Endothelial cell (in vitro differentiated cells): ENCODE data around the gene PIK3AP1. TPM values are rescaled to one million over a fixed set of nuclear protein-coding genes. Genes with fewer than 3 reads are reported as not detected.

ENCODE experiments used
- DNase-seq: peaks from one replicate; pipeline ENCODE4 v3.0.0; 2021; ENCODE audit warnings: low spot score
- H3K27ac Mint-ChIP-seq: one replicate; pipeline ENCODE4 v1.8.0; 2021; ENCODE audit warnings: mixed read lengths, inconsistent platforms; ENCODE audit not compliant: unreplicated experiment
- H3K27me3 Mint-ChIP-seq: one replicate; pipeline ENCODE4 v1.8.0; 2021; ENCODE audit warnings: mild to moderate bottlenecking, moderate library complexity, mixed read lengths, inconsistent platforms; ENCODE audit not compliant: unreplicated experiment
- H3K36me3 Mint-ChIP-seq: one replicate; pipeline ENCODE4 v1.8.0; 2021; ENCODE audit warnings: mild to moderate bottlenecking, low read depth, mixed read lengths, inconsistent platforms; ENCODE audit not compliant: unreplicated experiment
- H3K4me1 Mint-ChIP-seq: one replicate; pipeline ENCODE4 v1.8.0; 2021; ENCODE audit warnings: mild to moderate bottlenecking, mixed read lengths, inconsistent platforms; ENCODE audit not compliant: unreplicated experiment
- H3K4me3 Mint-ChIP-seq: one replicate; pipeline ENCODE4 v1.8.0; 2021; ENCODE audit warnings: mild to moderate bottlenecking, mixed read lengths, inconsistent platforms; ENCODE audit not compliant: unreplicated experiment
- H3K9me3 Mint-ChIP-seq: one replicate; pipeline ENCODE4 v1.8.0; 2021; ENCODE audit warnings: mixed read lengths, inconsistent platforms; ENCODE audit not compliant: unreplicated experiment
- CTCF ChIP-seq: fragments of 200-600 bp; sonication (generic); IDR thresholded peaks from one replicate; pipeline ENCODE4 v1.5.0; 2021; ENCODE audit warnings: antibody characterized with exemption; ENCODE audit not compliant: unreplicated experiment
- total RNA-seq: library from RNA; stranded (reverse); fragmentation: NEBNext Ultra II Directional; extraction: Animal tissue kit (Norgen Biotek cat#: 25700); gene quantifications from one replicate; pipeline ENCODE4 v1.2.1, GENCODE V29; 2021; ENCODE audit not compliant: unreplicated experiment

The PIK3AP1 gene
- total RNA-seq, 1 donor from 2014 or later, result 9.0 TPM

GRCh38 chr10:96570511-96570910 lies 149.8 kb downstream of the PIK3AP1 start:
- no peak for TF ChIP-seq CTCF
- peaks cover 11% of the 10 kb centered on the region for H3K4me1 Mint-ChIP-seq
- H3K27ac Mint-ChIP-seq, result no peak overlapping the region
- H3K4me3 Mint-ChIP-seq, result no peak overlapping the region
- DNase-seq, result no peak
- H3K27me3 Mint-ChIP-seq, result peaks cover 2% of the 10 kb centered on the region
- peaks cover 11% of the 10 kb centered on the region for H3K36me3 Mint-ChIP-seq
- H3K9me3 Mint-ChIP-seq, result no peaks in the 10 kb centered on the region

GRCh38 chr10:96568402-96568801 lies 151.9 kb downstream of the PIK3AP1 start:
- Mint-ChIP-seq H3K27ac (no peak overlapping the region), H3K4me3 (no peak overlapping the region)

GRCh38 chr10:96565774-96566173 lies 154.5 kb downstream of the PIK3AP1 start:
- Mint-ChIP-seq H3K4me3 (no peak overlapping the region), H3K27me3 (peaks cover 2% of the 10 kb centered on the region), H3K27ac (no peak overlapping the region), H3K4me1 (no peaks in the 10 kb centered on the region), H3K9me3 (no peaks in the 10 kb centered on the region), H3K36me3 (peaks cover 11% of the 10 kb centered on the region)
- no peak for DNase-seq
- no peak for TF ChIP-seq CTCF

More at GRCh38 chr10:96568402-96568801, 151.9 kb downstream of the PIK3AP1 start:
- Mint-ChIP-seq H3K36me3 (peaks cover 3% of the 10 kb centered on the region), H3K27me3 (peaks cover 2% of the 10 kb centered on the region), H3K4me1 (peaks cover 11% of the 10 kb centered on the region), H3K9me3 (no peaks in the 10 kb centered on the region)
- no peak for DNase-seq
- no peak for TF ChIP-seq CTCF

- Mint-ChIP-seq H3K9me3 (no peaks in the 10 kb centered on the region), H3K4me3 (no peak overlapping the region), H3K27me3 (no peaks in the 10 kb centered on the region), H3K36me3 (peaks cover 11% of the 10 kb centered on the region), H3K27ac (no peak overlapping the region), H3K4me1 (no peaks in the 10 kb centered on the region)
- no peak for DNase-seq
- TF ChIP-seq CTCF, result no peak
Measured at GRCh38 chr10:96560966-96561887, 159.1 kb downstream of the PIK3AP1 start.

- TF ChIP-seq CTCF, result no peak
- Mint-ChIP-seq H3K27me3 (no peaks in the 10 kb centered on the region), H3K36me3 (peaks cover 11% of the 10 kb centered on the region), H3K27ac (no peak overlapping the region), H3K4me3 (no peak overlapping the region), H3K9me3 (no peaks in the 10 kb centered on the region), H3K4me1 (no peaks in the 10 kb centered on the region)
- no peak for DNase-seq
Measured at GRCh38 chr10:96560489-96560888, 159.8 kb downstream of the PIK3AP1 start.
